Small intestine (tissue), 7 donors: ENCODE data around the gene FH. TPM values are rescaled to one million over a fixed set of nuclear protein-coding genes. Genes with fewer than 3 reads are reported as not detected.

ENCODE experiments used
- DNase-seq, 2 donors: peaks; one replicate each; pipeline versions ENCODE4 v3.0.0 to v3.0.0-alpha.2; 2013
- FAIRE-seq: peaks from 2 replicates; lab custom pipeline; 2012; peaks lifted over from hg19 to GRCh38; lab: Jason Lieb, UNC
- H3K27ac ChIP-seq, 3 donors: one replicate each; pipeline ENCODE4 v1.5.1; 2013; ENCODE audit warnings: low read length in 2 of 3, mild to moderate bottlenecking in 2 of 3, control low read depth in 1 of 3, inconsistent platforms in 1 of 3, low read depth in 1 of 3, moderate library complexity in 1 of 3
- H3K27me3 ChIP-seq, 3 donors: one replicate each; pipeline ENCODE4 v1.6.1; 2013; ENCODE audit warnings: low read length in 3 of 3, inconsistent platforms in 1 of 3; ENCODE audit not compliant: control insufficient read depth in 3 of 3, insufficient read depth in 3 of 3
- H3K36me3 ChIP-seq, 3 donors: one replicate each; pipeline ENCODE4 v1.6.1; 2013; ENCODE audit warnings: low read length in 3 of 3, inconsistent platforms in 1 of 3, low read depth in 1 of 3, mild to moderate bottlenecking in 1 of 3, moderate library complexity in 1 of 3; ENCODE audit not compliant: control insufficient read depth in 3 of 3, insufficient read depth in 2 of 3
- H3K4me1 ChIP-seq, 3 donors: one replicate each; pipeline ENCODE4 v1.6.1; 2013; ENCODE audit warnings: low read length in 2 of 3, inconsistent platforms in 1 of 3, low read depth in 1 of 3, mild to moderate bottlenecking in 1 of 3, moderate library complexity in 1 of 3; ENCODE audit not compliant: control insufficient read depth in 3 of 3, insufficient read depth in 2 of 3
- H3K4me3 ChIP-seq, 3 donors: one replicate each; pipeline ENCODE4 v1.5.1; 2013; ENCODE audit warnings: low read length in 3 of 3, control low read depth in 1 of 3, inconsistent platforms in 1 of 3, low read depth in 1 of 3, mild to moderate bottlenecking in 1 of 3, moderate library complexity in 1 of 3
- H3K9me3 ChIP-seq, 2 donors: one replicate each; pipeline ENCODE4 v1.6.1; 2013; ENCODE audit warnings: low read depth in 1 of 2, low read length in 1 of 2; ENCODE audit not compliant: control insufficient read depth in 2 of 2, insufficient read depth in 1 of 2
- WGBS, 3 donors: extraction: QIAGEN DNeasy Blood & Tissue Kit; methylation state at CpG; one replicate each; pipeline ENCODE4 v1.1.7; 2013; 5-methylcytosine and 5-hydroxymethylcytosine counted together
- polyA plus RNA-seq, 4 donors: library from polyadenylated mRNA; stranded (reverse) in 3 of 4; unstranded in 1 of 4; fragments of 200-250 nt in 3 of 4; fragments of 120-200 nt in 1 of 4; gene quantifications; one replicate each; pipeline versions ENCODE4 v1.2.1 to v1.2.3, GENCODE V29; 2013
- donor health status: healthy with polysubstance abuse.
- donor health status: control.
- donor health status: control.
- donor health status: Bipolar disorder and iron deficiency.
- donor health status: healthy.

The FH gene
- polyA plus RNA-seq, 4 donors, result 69.4 to 108 (median 78.5) TPM

DNA sequence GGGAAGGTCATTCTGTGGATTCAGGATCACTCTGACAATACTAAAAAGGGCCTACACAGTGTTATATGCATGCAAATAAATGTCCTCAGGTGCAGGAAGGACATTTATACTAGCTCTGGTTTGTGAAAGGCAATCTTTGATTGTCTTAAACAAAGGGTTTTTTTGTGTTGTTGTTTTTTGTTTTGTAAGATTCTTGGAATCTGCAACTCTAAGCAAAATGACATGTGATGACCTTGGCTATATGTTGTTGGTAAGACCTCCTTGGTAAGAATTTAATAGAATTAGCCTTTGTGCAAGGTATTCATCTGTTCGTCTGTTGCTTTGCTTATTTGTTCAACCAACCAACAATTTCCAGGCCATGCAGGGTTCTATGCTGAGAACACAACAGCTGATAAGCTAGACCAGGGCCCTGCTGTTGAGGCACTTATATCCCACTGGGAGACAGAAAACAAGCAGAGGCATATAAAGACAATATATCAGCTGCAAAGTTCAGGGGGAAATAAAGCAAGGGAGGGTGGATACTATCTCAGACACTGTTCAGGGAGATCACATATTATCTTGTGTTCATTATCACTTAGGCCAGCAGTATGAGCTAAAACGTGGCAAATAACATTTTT, 60.3 kb downstream of the FH start:
- no peak for DNase-seq
- 41 to 59% (median 42%) methylated on average over 2 of the region's 2 CpGs for WGBS, 3 donors
- Histone ChIP-seq H3K4me1 (no peaks in the 10 kb centered on the region), H3K36me3 (no peaks in the 10 kb centered on the region), H3K4me3 (no peak overlapping the region), H3K9me3 (no peaks in the 10 kb centered on the region), H3K27ac (no peak overlapping the region), H3K27me3 (no peaks in the 10 kb centered on the region)
- no peak for FAIRE-seq

DNA sequence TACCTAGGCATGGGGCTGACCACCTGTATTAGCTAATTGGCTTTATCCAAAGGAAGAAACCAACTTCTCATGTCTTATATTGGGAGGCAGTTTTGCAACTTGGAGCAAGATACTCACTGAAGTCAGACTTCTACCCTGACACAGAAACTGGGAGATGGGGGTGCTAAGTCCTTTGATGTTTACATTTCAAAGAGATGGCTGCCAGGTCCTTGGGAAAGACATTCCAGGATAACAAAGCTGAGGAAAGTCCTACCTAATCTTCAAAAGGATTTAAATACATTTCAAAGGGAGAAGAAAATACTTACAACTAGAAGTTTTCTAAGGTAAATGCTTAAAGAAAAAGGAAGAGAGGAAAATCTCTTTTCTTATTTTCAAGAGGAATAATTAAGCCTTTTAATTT, 62.1 kb downstream of the FH start:
- H3K27me3 ChIP-seq, result no peaks in the 10 kb centered on the region
- H3K4me3 ChIP-seq, result no peak overlapping the region
- FAIRE-seq (no peak), DNase-seq (no peak)
- no peak overlapping the region for H3K27ac ChIP-seq
- H3K36me3 ChIP-seq, result no peaks in the 10 kb centered on the region
- no peaks in the 10 kb centered on the region for H3K9me3 ChIP-seq
- H3K4me1 ChIP-seq, result no peaks in the 10 kb centered on the region

DNA sequence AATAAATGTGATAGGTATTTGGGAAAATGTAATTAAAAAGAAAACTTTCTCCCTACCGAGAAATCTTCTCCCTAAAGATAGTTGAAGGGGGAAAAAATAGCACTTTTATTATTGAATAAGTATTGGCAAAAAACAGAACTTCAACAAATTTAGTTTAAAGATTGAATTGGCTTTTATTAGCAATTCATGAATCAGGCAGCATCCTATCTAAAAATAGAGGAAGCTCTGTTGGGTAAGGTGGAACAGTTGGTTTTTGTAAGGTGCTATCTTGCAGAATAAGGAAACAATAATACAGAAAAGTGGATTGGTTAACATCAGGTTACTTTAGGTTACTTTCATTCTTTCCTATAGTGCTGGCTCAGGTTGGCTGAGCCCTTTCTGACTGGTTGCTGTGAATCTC, 62.8 kb downstream of the FH start:
- Histone ChIP-seq H3K27ac (no peak overlapping the region), H3K4me3 (no peak overlapping the region), H3K27me3 (no peaks in the 10 kb centered on the region), H3K4me1 (no peaks in the 10 kb centered on the region), H3K9me3 (no peaks in the 10 kb centered on the region), H3K36me3 (no peaks in the 10 kb centered on the region)
- DNase-seq, result no peak
- 79 to 95% (median 93%) methylated on average over 1 of the region's 1 CpG for WGBS, 3 donors
- FAIRE-seq, result no peak

DNA sequence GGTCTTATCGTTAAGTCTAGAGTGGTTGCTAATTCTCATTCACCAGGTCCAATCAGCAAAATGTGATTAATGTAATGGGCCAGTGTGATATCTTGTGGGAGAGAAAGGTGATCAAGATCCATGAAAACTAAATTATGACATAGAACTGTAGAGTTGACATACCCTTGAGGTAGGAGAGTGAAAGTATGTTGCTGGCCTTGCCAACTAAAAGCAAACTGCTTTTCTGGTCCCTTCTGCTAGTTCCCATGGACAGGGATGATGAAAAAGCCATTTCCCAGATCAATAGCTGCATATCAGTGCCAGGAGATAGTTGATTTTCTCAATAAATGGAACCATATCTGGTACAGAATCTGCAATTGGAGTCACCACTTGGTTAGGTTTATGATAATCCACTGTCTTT, 65.8 kb downstream of the FH start:
- FAIRE-seq, result no peak
- no peaks in the 10 kb centered on the region for H3K4me1 ChIP-seq
- H3K27me3 ChIP-seq, result no peaks in the 10 kb centered on the region
- DNase-seq, result no peak
- no peaks in the 10 kb centered on the region for H3K9me3 ChIP-seq
- H3K36me3 ChIP-seq, result no peaks in the 10 kb centered on the region
- no peak overlapping the region for H3K4me3 ChIP-seq
- no peak overlapping the region for H3K27ac ChIP-seq
- 86 to 95% (median 92%) methylated on average over 1 of the region's 1 CpG for WGBS, 3 donors

DNA sequence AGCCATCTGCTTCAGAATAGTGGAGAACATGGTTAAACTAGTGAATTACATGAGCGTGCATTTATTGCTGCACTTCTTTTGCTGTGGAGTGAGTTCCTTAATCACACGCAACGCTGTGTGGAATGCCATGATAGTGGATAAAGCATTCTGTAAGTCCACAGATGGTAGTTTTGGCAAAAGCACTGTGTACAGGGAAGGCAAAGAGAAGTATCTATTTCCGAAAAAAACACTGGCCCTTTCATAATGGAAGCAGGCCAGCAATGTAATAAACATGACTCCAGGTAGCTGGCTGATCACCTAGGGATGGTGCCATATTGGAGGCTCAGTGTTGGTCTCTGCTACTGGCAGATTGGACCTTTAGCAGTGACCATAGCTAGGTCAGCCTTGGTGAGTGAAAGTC, 67.6 kb downstream of the FH start:
- Histone ChIP-seq H3K27ac (no peak overlapping the region), H3K4me1 (no peaks in the 10 kb centered on the region), H3K36me3 (no peaks in the 10 kb centered on the region), H3K4me3 (no peak overlapping the region), H3K9me3 (no peaks in the 10 kb centered on the region), H3K27me3 (no peaks in the 10 kb centered on the region)
- FAIRE-seq (no peak), DNase-seq (no peak)
- WGBS, 3 donors, result 75 to 91% (median 87%) methylated on average over 4 of the region's 4 CpGs

Other genes starting within 250 kb of the FH start
- under 1 TPM in 2 of 4 donors, not detected in 2; 0.15 to 0.74 TPM for gene RGS7, start 162.6 kb downstream of the FH start, polyA plus RNA-seq
- 1 to 10 TPM in 2 of 4 donors, under 1 TPM in 2; 0.45 to 3.2 (median 1.3) TPM for gene KMO, start 12.6 kb upstream of the FH start, polyA plus RNA-seq
- 10 to 100 TPM in 1 of 4 donors, 1 to 10 TPM in 3; 1.3 to 16.0 (median 2.2) TPM for gene CHML, start 120.6 kb upstream of the FH start, polyA plus RNA-seq
- 10 to 100 TPM in 1 of 4 donors, 1 to 10 TPM in 3; 5.0 to 27.9 (median 8.6) TPM for gene OPN3, start 120.6 kb upstream of the FH start, polyA plus RNA-seq
- under 1 TPM in 1 of 4 donors, not detected in 3; 0.09 TPM for gene WDR64, start 132.5 kb upstream of the FH start, polyA plus RNA-seq